Raji (cell line): ENCODE measurements around the gene NDOR1.

Source experiments
- POLR2A ChIP-seq: IDR thresholded peaks from 2 replicates; pipeline ENCODE4 v1.6.1; 2011; ENCODE audit warnings: low read depth, low read length, control low read depth; ENCODE audit not compliant: insufficient read depth

The NDOR1 gene

DNA sequence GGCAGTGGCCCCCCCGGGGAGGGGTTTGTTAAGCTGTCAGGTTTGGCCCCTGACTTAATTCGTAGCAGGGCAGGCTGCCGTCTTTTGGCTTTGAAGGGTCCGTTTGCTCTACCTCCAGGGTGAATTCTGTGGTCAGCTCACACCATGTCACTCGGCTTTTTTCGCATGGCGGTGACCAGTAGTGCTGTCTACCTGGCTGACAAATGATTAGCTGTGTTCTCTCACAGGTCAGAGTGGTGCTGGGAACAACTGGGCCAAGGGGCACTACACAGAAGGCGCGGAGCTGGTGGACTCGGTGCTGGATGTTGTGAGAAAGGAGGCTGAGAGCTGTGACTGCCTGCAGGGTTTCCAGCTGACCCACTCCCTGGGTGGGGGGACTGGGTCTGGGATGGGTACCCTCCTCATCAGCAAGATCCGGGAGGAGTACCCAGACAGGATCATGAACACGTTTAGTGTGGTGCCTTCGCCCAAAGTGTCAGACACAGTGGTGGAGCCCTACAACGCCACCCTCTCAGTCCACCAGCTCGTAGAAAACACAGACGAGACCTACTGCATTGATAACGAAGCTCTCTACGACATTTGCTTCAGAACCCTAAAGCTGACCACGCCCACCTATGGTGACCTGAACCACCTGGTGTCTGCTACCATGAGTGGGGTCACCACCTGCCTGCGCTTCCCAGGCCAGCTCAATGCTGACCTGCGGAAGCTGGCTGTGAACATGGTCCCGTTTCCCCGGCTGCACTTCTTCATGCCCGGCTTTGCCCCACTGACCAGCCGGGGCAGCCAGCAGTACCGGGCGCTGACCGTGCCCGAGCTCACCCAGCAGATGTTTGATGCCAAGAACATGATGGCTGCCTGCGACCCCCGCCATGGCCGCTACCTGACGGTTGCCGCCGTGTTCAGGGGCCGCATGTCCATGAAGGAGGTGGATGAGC is 37.0 kb downstream of the NDOR1 start:
- TF ChIP-seq POLR2A: no peak

DNA sequence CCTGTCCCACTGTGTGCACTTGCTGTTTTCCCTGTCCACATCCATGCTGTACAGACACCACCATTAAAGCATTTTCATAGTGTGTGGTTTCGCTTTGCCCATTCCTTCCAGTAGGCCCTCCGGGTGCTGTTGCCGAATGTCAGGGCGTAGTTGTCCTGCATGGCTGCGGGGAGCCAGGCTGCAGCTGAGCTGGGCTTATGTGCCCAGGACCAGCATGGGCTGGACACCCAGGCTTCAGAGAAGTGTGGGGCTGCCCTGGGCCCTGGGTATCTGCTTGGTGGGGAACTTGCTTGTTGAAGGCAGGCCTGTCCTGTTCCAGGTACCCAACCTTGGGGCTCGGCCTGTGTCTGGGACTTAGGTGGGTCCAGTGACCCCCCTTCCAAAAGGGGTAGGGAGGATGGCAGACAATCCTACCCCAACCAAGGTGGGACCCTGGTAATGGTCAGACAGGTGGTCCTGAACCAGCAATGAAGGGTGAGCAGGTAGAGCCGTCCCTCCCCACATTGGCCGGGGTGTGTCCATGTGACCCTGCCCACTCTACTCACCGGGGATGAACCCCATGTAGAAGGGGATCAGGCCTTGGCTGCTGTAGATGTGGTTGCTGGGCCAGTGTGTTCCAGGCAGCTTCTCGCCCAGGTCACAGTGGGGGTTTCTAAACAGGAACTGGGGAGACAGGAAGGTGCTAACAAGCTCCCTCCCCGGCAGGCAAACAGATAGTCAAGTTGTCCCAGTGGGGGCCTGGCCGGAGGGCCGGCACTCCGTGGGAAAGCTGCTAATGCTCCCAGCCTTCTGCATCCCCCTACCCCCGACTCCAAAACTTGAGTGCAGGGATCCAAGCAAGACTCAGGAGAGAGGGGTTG is 38.4 kb downstream of the NDOR1 start:
- peak; percentile 67 for TF ChIP-seq POLR2A

DNA sequence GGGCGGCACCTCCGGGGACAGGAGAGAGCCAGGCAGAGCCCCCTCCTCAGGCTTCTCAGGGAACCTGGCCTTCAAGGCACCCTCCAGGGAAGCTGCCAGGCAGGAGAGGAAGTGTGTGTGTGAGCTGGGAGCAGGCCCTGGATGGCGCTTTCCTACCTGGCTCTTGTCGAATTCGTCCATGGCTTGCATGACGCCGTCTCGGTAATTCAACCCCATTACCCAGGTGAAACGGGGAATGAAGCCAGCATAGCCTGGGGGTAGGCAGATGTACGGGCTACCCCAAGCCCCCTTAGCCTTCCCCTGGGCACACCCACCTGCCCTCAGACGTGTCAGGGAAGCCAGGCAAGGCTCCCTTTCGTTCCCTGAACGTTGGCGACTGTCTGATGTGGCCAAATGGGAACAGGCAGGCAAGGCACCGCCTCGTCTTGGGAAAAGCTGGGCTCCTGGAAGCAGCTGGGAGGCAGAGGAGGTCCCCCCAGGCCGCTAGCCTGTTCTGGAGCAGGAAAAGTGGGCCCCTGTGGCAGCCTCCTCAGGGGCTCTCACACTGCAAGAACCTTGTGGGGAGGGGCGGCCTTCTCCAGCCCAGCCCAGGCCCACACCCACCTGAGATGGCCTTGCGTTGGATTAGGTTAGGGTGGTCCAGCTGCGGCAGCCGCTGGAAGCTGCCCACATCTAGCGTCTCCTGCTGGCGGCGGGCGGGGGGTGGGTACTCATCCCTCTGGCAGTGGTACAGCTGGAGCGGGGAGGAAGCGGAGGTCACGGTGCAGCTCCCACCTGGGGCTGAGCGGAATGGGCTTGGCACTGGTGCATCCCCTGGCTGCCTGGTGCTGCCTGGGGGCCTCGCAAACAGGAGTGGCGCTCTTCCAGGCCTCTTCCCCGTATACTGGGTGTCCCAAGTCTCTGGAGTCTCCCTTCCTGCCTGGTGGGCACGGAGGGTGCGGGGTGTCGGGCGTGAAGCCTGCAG is 39.3 kb downstream of the NDOR1 start:
- 0 out of 2 replicates have a peak, but pooled peaks have one; percentile 9 for TF ChIP-seq POLR2A

DNA sequence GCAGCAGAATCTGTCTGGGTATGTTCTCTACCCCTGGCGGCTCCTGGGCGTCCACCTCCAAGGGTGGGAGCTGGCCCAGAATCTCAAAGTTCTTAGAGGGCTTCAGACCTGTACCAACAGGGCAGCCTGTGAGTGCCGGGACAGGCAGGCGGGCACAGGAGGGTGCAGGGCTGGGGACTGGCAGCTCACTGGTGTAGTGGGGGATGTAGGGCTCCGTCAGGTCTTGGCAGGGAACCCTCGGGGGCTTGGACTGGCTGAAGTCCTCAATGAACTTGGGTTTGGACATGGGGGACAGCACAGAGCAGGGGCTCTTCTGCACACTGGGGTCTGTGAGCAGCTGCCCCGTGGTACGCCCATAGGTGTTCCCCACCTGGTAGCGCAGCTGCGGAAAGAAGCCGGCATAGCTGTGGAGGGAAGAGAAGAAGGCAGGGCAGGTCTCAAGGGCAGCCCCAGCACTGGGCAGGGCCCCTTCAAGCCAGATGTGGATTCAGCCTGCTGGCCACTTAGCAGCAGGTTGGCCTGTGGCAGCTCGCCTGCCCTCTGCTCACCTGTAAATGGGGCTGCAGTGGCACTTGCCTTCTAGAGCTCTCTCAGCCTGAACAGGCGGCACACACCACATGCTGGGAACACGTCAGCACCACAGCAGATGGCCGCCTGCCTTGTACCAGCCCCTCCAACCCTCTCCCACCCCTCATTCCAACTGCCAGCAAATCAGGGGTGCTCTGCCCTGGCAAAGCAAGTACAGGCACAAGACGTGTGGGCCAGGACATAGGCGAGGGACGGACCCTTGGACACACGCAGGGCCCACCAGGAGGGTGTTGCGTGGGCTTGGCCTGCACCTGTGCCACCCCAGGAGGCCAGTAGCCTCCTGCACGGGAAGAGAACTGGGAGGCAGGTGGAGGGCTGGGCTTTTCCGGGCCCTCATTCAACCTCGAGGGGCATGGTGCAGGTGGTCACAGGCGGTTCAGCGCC is 40.2 kb downstream of the NDOR1 start:
- no peak for TF ChIP-seq POLR2A

DNA sequence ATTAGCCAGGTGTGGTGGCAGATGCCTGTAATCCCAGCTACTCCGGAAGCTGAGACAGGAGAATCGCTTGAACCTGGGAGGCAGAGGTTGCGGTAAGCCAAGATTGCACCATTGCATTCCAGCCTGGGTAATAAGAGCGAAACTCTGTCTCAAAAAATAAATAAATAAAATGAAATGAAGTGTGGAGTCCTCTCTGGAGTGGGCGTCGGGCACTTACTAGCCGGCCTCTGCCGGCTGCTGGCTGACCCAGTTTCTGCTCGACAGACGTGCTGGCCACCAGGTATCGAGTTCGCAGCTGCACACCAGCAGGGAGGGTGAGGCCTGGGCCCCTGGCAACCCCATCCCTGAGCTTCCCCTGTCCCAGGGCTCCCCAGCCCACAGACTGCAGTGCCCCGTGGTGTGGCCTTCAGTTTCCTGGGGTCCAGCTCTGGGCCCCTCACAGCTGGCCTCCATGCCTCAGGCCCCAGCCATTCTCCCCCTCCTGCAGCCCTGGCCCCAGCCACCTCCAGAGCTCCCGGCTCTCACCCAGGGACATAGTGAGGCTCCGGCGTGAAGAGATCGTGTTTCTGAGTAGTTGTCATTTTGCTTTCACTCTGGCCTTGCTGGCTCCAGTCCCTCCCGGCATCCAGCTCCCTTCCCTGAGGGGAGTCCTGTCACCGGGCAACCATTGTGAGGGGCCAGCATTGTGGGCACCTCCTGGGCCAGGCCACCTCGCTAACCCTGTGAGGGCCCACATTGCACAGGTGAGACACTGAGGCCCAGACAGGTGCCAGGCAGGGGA is 41.8 kb downstream of the NDOR1 start:
- TF ChIP-seq POLR2A: no peak

DNA sequence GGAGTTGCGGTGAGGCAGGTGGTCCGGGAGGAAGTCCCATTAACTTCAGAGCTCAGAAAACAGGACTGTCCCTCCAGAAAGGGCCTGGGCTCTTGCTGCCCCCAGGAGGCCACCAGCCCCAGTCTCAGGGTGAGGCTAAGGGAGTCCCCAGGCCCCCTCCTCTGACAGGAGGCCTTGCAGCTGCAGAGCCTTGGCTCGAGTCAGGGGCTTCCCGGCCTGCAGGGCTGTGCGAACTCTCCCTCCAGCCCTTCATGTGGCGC is 42.3 kb downstream of the NDOR1 start:
- no peak for TF ChIP-seq POLR2A

DNA sequence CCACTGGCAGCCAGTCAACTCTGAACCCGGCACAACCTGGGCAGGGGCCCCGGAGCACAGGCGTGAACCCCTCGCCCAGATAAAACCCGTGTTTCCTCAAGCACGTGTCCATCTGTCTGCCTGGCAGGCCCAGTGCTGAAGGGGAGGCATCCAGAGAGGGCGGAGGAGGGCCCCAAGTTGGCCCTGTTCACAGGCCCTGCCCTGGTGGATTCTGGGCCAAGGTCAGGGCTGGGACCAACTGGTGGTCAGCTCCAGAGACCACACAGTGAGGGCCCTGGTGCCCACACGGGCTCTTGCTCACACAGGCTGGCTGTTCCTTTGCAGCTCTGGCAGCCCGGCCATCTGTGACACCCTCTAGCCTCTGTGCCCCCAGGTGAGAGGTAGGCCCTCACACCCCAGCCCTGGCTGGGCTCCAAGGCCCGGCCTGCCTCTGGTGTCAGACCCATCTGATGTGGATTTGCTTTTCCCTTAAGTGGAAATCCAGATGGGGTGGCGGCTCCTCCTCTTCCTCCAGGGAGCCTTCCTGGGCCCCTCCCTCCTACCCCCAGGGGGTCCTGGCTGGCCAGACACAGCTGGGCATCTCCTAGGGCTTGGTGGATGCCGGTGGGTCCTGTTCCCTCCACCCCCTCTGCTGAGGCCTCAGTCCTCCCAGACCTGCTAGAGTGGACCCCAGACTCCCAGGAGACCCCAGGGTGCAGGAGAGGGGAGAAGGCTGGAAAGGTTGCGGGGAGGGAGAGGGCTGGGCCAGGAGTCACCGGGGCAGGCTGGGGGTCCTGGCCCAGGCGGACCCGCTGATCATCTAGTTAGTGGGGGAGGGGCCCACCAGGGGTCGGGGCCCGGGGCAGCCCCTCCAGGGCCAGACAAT is 45.1 kb downstream of the NDOR1 start:
- TF ChIP-seq POLR2A: no peak

DNA sequence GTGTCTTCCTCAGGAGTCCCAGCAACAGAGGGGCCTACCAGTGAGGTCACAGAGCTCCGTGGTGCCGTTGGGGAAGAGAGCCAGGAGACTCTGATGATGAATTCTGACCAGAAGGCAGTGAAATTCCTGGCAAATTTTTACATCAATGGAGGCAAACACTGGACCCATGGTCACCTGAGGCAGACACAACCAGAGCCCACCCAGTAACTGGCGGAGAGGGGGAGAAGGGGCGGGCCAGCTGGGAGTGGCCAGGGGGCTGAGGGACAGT is 45.6 kb downstream of the NDOR1 start, which contains the start of gene STPG3:
TSS of gene STPG3 (plus strand) at position 93 of the 268 bp plus-strand sequence. CDS start at position 94, 1 bp downstream.
- no peak for TF ChIP-seq POLR2A

DNA sequence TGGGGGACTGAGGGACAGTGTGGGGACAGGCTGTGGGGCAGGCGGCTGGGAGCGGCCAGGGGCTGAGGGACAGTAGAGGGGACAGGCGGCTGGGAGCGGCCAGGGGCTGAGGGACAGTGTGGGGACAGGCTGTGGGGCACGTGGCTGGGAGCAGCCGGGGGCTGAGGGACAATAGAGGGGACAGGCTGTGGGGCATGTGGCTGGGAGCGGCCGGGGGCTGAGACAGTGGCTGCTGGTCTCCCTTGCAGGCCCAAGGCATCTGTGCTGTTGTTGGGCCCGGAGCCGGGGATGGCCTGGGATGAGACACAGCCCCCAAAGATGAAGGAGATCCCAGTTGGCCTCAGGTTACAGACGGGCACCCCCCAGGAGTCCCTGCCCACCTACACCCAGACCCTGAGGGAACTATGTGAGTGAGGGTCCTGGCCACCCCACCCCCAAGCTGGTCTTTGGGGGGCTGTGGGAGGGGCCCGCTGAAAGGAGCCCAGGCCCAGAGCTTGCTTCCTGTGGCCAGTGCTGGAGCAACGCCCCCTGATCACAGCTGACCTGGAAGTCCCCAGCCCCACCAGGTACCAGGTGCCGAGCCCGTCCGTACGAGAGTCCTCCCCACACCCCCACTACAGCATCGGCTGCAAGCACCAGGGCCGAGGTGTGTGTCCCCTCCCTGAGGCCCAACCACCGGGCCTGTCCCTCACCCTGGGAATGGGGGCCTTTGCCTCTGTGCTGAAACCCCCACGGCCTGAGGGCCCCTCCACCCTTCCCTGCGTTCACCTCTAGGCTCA is 46.2 kb downstream of the NDOR1 start:
- no peak for TF ChIP-seq POLR2A

DNA sequence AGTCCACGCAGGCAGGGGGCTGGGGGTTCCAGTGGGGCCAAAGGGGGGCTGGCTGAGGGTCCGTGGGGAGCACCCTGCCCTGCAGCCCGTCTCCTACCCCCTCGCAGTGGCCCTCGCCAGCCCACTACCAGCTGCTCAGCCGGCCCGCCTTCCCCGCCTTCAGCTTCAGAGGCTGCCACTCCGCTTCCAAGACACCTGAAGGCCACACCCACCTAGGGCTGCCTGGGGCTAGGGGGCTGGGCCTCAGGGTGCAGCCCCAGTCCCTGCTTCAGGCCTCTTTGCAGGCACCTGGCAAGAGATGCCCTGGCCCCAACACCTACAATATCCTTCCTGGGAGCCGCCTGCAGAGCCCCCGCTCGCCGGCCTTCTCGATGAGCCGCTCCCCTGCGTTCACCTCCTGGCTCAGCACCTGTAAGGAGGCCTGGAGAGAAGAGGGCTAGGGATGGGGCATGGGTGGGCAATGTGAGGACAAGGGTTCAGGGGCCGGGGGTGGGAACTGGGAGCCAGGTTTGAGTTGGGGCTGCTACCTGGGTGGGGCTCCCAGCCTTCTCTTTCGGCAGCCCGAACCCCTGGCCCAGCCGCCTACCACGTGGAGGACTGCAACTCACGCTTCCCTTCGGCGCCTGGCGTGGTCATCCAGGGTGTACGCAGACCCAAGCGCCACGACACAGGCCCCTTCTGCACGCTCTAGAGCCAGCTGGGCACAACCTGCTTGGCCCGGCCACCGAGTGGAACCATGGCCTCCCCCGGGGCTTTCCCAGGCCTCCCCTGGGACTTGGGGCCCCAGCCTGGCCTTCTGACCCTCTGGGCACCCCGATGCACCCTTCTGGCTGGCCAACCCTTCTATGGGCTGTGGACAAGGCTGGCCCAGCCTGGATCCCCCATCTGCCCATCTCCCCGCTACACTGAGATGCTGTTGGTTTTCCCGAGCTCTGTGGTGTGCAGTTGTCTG is 47.3 kb downstream of the NDOR1 start:
- no peak for TF ChIP-seq POLR2A

DNA sequence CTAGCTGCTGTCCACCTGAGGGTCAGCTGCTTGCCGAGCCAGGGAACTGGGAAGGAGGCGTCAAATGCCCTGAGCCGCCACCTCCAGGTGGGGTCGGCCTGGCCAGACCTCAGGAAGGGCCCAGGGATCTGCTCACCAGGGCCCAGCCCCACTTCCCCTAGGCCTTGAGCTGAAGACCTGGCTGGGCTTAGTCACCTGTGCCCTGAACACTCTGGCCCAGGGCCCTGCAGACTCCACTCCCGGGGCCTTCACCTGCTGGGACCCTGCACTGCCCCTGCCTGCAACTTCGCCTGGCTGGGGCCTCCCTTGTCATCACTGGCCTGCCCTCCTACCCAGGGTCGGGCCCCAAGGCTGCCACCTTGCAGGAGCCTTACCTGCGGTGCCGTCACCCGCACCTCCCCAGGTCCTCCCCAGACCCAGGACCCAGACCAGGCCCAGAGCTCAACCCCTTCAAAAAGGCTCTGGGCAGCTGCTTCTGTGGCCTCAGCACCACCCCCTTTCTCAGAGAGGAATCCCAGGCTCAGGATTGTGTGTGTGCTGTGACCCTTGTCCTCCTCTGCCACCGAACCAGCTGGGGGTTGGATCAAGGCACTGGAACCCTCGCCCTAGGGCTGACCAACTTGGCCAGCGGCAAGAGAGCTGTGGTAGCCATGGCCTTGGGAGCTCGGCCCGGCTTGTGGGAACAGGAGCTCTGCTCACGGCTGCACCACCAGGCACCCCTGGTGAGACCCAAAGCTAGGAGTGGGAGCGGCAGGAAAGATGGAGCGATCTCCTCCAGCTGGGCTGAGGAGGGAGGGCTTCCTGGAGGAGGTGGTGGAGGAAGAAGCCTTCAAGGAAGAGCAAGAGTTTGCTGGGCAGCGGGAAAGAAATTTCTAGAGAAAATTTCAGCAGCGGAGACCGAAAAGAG is 48.5 kb downstream of the NDOR1 start:
- TF ChIP-seq POLR2A: no peak
